SU-DHL-6 (cell line): ENCODE data around the gene ANKRD23.

Experiments used
- H2AFZ ChIP-seq: fragments of 200-600 bp; sonication (generic); 2 replicates; pipeline ENCODE4 v1.6.1; 2014; ENCODE audit warnings: low read depth, mild to moderate bottlenecking, moderate library complexity, mixed read lengths, antibody characterized with exemption, low read length; ENCODE audit not compliant: severe bottlenecking
- H3F3A ChIP-seq: fragments of 200-600 bp; shearing (Covaris generic); 2 replicates; pipeline ENCODE4 v1.6.0; 2016; ENCODE audit warnings: antibody characterized with exemption, mild to moderate bottlenecking; ENCODE audit not compliant: insufficient read depth
- H3K27ac ChIP-seq: fragments of 200-600 bp; sonication (generic); 2 replicates; pipeline ENCODE4 v1.5.1; 2016; ENCODE audit warnings: low read depth, mild to moderate bottlenecking, low read length, moderate library complexity, mixed read lengths
- H3K27me3 ChIP-seq: fragments of 200-600 bp; sonication (generic), shearing (Covaris generic); 2 replicates; pipeline ENCODE4 v1.6.0; 2014; ENCODE audit warnings: mild to moderate bottlenecking, low read length
- H3K36me3 ChIP-seq: fragments of 200-600 bp; sonication (generic); 2 replicates; pipeline ENCODE4 v1.6.1; 2014; ENCODE audit warnings: mild to moderate bottlenecking, low read length, mixed read lengths
- H3K4me2 ChIP-seq: fragments of 300-600, 200-600 bp; shearing (Covaris generic), sonication (generic); 2 replicates; pipeline ENCODE4 v1.6.0; 2014; ENCODE audit warnings: low read length, low read depth, mild to moderate bottlenecking; ENCODE audit not compliant: poor library complexity, severe bottlenecking
- H3K4me3 ChIP-seq: fragments of 200-600 bp; sonication (generic); 2 replicates; pipeline ENCODE4 v1.5.1; 2014; ENCODE audit warnings: antibody characterized with exemption, low read length, mild to moderate bottlenecking, mixed read lengths; ENCODE audit not compliant: insufficient read depth, poor library complexity, severe bottlenecking
- H3K79me2 ChIP-seq: fragments of 200-600 bp; sonication (generic); 2 replicates; pipeline ENCODE4 v1.6.1; 2014; ENCODE audit warnings: mild to moderate bottlenecking, low read length, moderate library complexity; ENCODE audit not compliant: insufficient read depth
- H3K9ac ChIP-seq: fragments of 200-600 bp; sonication (generic); 2 replicates; pipeline ENCODE4 v1.7.0; 2014; ENCODE audit warnings: mild to moderate bottlenecking, low read length
- H3K9me2 ChIP-seq: fragments of 200-600 bp; sonication (generic); replicated peaks from 2 replicates; pipeline ENCODE4 v1.6.1; 2014; ENCODE audit warnings: low read length; ENCODE audit not compliant: insufficient read depth
- H3K9me3 ChIP-seq: fragments of 200-600 bp; sonication (generic); 2 replicates; pipeline ENCODE4 v1.6.1; 2014; ENCODE audit warnings: low read length, mixed read lengths; ENCODE audit not compliant: insufficient read depth
- H4K20me1 ChIP-seq: fragments of 200-600 bp; sonication (generic); 2 replicates; pipeline ENCODE4 v1.6.1; 2014; ENCODE audit warnings: low read depth, mild to moderate bottlenecking, antibody characterized with exemption, low read length, moderate library complexity, mixed read lengths
- CTCF ChIP-seq: fragments of 200-600 bp; sonication (generic); IDR thresholded peaks from one replicate; pipeline ENCODE4 v1.5.1; 2017; ENCODE audit warnings: antibody characterized with exemption, mild to moderate bottlenecking, low read length, moderate library complexity; ENCODE audit not compliant: insufficient read depth, poor library complexity, severe bottlenecking
- EZH2phosphoT487 ChIP-seq: fragments of 200-600 bp; sonication (generic), shearing (Covaris generic); conservative IDR thresholded peaks from 2 replicates; pipeline ENCODE4 v1.6.1; 2018; ENCODE audit warnings: mild to moderate bottlenecking, antibody characterized with exemption, low read length, moderate library complexity, mixed read lengths

ANKRD23 gene

DNA sequence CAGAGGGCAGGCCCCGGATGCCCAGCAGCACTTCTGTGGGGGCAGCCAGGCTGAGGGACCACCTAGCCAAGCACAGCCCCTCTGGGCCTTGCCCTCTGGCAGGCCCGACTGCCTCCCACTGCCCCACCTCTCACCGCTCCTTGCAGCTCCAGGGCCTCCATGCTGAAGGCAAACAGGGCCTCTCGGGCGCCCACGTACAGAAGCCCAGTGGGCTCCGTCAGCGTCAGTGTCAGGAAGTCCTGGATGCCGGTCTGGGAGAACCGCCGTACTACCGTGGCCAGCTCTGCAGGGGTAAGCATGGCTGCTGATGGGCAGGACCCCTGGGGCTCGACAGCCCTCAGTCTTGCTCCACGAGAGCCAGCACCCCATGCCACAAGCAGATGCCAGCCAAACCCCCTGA lies 22.3 kb upstream of the ANKRD23 start:
- Histone ChIP-seq H3K27ac (no peak overlapping the region), H3K79me2 (no peaks in the 10 kb centered on the region), H3K4me2 (no peak overlapping the region), H3K36me3 (no peaks in the 10 kb centered on the region), H3K9me3 (no peaks in the 10 kb centered on the region), H2AFZ (no peak overlapping the region), H3K27me3 (no peaks in the 10 kb centered on the region), H3F3A (no peaks in the 10 kb centered on the region), H3K9ac (no peak overlapping the region), H3K9me2 (no peaks in the 10 kb centered on the region), H3K4me3 (no peak overlapping the region), H4K20me1 (no peaks in the 10 kb centered on the region)
- TF ChIP-seq CTCF (no peak), EZH2phosphoT487 (no peak)

DNA sequence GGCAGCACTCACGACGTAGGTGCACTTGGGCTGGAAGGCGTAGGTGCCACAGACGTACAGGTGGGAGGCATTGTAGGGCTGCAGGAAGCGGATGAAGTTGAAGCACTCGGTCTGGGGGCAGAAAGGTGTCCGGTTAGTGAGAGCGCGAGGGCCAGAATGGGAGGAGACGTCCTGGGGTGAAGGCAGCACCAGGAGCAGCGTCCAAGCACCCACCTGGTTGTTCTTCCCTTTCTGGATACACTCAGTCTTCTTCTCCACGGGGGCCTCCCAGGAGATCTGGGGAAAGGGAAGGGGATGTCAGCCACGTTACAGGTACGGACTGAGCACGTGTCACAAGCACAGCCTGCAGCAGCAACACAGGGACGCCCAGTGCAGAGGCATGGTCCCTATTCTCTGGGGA lies 21.8 kb upstream of the ANKRD23 start:
- H3K4me3 ChIP-seq: no peak overlapping the region
- no peak overlapping the region for H3K9ac ChIP-seq
- H3K79me2 ChIP-seq: no peaks in the 10 kb centered on the region
- no peak overlapping the region for H3K27ac ChIP-seq
- no peaks in the 10 kb centered on the region for H3K27me3 ChIP-seq
- no peaks in the 10 kb centered on the region for H3K9me2 ChIP-seq
- TF ChIP-seq CTCF (no peak), EZH2phosphoT487 (no peak)
- no peaks in the 10 kb centered on the region for H3F3A ChIP-seq
- H3K9me3 ChIP-seq: no peaks in the 10 kb centered on the region
- no peaks in the 10 kb centered on the region for H4K20me1 ChIP-seq
- no peak overlapping the region for H3K4me2 ChIP-seq
- H2AFZ ChIP-seq: no peak overlapping the region
- H3K36me3 ChIP-seq: no peaks in the 10 kb centered on the region

GRCh38 chr2:96864343-96865091 lies 20.7 kb upstream of the ANKRD23 start:
- H4K20me1 ChIP-seq: no peaks in the 10 kb centered on the region
- H3K27me3 ChIP-seq: no peaks in the 10 kb centered on the region
- no peaks in the 10 kb centered on the region for H3K9me2 ChIP-seq
- TF ChIP-seq EZH2phosphoT487 (no peak), CTCF (no peak)
- H3K9me3 ChIP-seq: no peaks in the 10 kb centered on the region
- no peak overlapping the region for H2AFZ ChIP-seq
- no peaks in the 10 kb centered on the region for H3K79me2 ChIP-seq
- H3K4me2 ChIP-seq: no peak overlapping the region
- no peak overlapping the region for H3K27ac ChIP-seq
- H3K36me3 ChIP-seq: no peaks in the 10 kb centered on the region
- no peak overlapping the region for H3K4me3 ChIP-seq
- no peaks in the 10 kb centered on the region for H3F3A ChIP-seq
- no peak overlapping the region for H3K9ac ChIP-seq
